ENCODE measurements around the gene CCDC88B.
A peak's percentile ranks its signal among the peaks of the same experiment; 100 is the strongest.

CCDC88B gene

GRCh38 chr11:64339754-64340408 lies at the start of gene CCDC88B:
Gene CCDC88B (plus strand): TSS chr11:64340204. CDS start chr11:64340267, 63 bp downstream.
- in situ Hi-C loops (cut with HindIII; ENCODE audit: low pct_ligation_motif_present, low pct_unique_long_range_greater_than_20kb, low sequenced_read_pairs) = no loop called here
- no peak for DNase-seq

DNA sequence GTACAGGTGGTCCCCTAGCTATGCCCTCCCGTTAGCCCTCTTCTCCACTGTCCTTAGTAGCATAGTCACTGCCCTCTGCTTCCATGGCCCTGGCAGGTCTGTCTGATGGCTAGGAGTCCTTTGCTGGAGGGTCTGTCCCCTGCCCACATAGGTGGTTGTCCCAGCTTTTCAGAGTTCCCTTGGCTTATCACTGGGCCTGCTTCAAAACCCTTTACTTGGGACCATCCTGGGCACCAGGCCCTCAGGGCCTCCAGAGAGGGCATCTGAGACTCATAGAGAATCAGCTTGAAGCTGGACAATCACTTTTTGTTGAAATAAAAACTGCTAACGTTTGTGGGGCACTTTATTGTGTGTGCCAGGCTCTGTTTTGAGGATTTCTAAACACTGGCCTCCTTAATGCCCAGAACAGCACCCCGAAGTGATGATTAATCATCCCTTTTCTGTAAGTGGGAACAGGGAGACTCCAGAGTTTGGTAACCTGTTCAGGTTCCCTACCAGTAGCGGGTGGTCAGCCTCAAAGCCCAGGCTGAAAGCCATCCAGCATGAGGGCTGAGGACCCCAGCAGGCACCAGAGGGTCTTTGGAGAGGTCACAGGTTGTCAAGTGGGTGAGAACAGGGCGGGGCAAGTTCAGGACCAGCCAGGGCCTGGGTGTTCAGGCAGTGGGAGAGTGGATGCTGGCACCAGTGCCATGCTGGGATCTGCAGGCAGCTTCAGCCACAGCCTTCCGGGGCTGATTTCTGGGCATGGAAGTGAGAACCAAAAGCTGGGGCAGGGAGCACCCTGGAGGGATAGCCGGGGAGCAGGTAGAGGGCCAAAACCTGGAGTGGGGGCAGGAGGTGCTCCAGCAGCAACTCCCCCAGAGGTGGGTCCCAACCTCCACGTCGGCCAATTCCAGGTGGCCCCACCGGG lies 49.4 kb upstream of the CCDC88B start:
- DNase-seq = no peak
- in situ Hi-C loops (cut with HindIII; ENCODE audit: low pct_ligation_motif_present, low pct_unique_long_range_greater_than_20kb, low sequenced_read_pairs) = no loop called here

DNA sequence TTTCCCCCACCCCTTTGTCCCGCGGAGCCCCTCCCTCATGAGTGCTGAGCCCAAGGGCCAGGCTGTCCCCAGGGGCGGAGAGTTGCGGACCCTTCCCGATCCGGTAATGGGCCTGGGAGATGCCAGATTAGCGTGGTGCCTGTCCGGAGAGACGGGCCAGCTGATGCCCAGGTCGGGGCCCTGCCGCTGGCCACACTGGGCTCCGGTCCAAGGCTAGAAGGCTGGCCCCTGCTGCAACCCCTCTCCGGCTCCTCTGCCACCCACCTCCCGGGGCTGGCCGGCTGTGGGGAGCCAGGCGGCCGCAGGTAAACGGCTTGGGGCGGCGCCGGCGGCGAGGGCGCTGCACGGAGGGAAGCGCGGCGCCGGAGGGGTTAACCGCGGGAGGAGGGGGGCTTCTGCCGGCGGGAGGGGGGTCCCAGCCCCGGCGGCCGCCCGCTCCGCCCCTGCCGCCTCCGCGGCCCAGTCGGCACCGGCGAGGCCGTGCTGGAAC lies 48.7 kb upstream of the CCDC88B start, which contains the start of gene KCNK4:
KCNK4 (plus strand) TSS at position 41 of the 490 bp plus-strand sequence. CDS start 1,717 bp downstream, outside the sequence.
- DNase-seq = no peak
- in situ Hi-C loops (cut with HindIII; ENCODE audit: low pct_ligation_motif_present, low pct_unique_long_range_greater_than_20kb, low sequenced_read_pairs) = no loop called here

DNA sequence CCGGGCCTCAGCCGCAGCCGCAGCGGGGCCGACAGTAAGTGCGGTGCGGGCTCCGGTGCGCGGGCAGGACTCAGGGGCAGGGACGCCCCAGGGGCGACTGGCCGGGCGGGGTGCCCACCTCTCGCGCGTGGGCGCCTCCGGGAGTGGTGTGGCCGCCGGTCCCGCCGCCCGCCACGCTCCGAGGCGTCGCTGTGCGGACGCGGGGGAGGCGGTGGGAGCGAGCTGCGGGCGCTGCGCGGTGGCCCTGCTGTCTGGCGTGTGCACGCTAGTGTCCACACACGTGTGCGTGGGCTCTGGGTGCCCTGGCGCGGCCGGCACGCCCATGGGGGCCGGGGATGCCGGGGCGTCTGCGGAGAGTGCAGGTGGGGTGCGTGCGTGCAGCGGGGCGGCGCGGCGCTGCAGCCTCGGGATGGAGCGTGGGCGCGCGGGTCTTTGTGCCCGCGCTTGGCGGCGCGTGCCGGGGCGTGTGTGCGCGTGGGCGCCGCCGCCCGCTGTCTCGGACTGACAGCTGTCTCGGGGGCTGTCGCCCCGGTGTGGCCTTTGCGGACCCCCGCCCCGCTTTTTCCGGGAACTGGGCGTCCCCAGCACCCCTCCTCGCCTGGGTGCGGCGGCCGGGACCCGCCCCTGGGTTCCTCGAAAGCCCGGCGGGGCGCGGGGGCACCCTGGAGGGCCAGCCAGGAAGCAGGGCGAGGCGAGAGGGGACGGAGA lies 48.1 kb upstream of the CCDC88B start:
- DNase-seq = no peak
- in situ Hi-C loops (cut with HindIII; ENCODE audit: low pct_ligation_motif_present, low pct_unique_long_range_greater_than_20kb, low sequenced_read_pairs) = no loop called here

DNA sequence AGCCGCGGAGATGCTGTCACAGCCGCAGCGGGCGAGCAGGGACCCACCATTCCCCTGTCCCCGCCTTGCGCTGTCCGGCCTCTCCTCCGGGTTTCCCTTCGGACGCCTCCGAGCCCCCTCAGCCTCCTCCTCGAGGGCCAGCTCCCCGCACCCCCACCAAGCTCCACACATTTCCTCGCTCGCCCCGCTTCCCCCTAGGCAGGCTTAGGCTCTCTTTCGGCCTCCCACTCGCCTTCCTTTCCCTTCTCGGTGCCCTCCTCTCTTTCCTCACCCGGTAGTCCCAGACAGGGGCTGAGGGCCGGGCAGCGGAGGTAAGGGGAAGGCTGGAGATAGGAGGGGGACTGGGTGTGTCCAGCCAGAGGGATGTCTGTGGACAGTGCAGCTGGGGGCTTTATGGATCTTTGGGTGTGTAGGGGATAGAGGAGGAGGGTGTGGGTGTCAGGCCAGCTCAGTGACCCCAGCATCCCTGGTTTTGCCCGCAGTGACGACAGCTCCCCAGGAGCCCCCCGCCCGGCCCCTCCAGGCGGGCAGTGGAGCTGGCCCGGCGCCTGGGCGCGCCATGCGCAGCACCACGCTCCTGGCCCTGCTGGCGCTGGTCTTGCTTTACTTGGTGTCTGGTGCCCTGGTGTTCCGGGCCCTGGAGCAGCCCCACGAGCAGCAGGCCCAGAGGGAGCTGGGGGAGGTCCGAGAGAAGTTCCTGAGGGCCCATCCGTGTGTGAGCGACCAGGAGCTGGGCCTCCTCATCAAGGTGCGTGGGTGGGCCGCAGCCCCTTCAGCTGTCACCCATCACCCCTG lies 47.3 kb upstream of the CCDC88B start:
- DNase-seq = no peak
- in situ Hi-C loops (cut with HindIII; ENCODE audit: low pct_ligation_motif_present, low pct_unique_long_range_greater_than_20kb, low sequenced_read_pairs) = no loop called here

DNA sequence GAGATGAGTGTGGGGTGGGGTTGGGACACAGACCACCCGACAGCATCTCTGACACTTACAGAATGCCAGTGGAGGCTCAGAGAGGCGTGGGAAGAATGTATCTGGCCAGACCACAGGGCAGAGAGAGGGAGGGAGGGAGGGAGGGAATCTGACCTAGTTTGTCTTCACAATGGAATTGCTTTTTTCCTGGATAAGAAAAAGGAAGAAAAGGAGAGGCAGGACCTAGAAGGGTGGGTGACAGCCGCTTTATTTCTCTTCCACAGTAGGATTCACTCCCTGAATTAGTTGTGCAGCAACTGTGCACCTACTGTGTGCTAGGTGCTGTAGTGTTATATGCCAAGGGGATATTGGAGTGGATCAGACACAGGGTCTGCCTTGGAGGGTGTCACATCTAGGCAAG lies 45.2 kb upstream of the CCDC88B start:
- no peak for DNase-seq
- in situ Hi-C loops (cut with HindIII; ENCODE audit: low pct_ligation_motif_present, low pct_unique_long_range_greater_than_20kb, low sequenced_read_pairs) = no loop called here

DNA sequence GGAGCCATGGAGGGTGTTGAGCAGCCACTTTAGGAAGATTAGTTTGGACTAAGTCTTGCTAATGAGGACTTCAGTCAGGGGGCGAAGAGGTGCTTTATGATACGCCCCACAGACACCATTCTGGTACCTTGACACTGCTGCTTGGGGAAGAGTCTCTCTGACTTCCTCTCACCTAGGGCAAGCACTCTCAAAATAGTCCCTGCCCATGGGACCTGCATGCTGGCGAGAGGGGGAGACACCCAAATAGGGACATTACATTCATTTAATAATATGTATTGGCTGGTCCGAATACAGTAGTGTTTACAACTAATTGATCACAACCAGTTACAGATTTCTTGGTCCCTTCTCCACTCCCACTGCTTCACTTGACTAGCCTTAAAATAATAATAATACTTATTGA lies 44.2 kb upstream of the CCDC88B start:
- in situ Hi-C loops (cut with HindIII; ENCODE audit: low pct_ligation_motif_present, low pct_unique_long_range_greater_than_20kb, low sequenced_read_pairs) = no loop called here
- no peak for DNase-seq

GRCh38 chr11:64296236-64296635 lies 43.8 kb upstream of the CCDC88B start:
- no peak for DNase-seq
- in situ Hi-C loops (cut with HindIII; ENCODE audit: low pct_ligation_motif_present, low pct_unique_long_range_greater_than_20kb, low sequenced_read_pairs) = no loop called here

- DNase-seq = no peak
- in situ Hi-C loops (cut with HindIII; ENCODE audit: low pct_ligation_motif_present, low pct_unique_long_range_greater_than_20kb, low sequenced_read_pairs) = no loop called here
Observed at GRCh38 chr11:64296830-64297698, 42.9 kb upstream of the CCDC88B start.

DNA sequence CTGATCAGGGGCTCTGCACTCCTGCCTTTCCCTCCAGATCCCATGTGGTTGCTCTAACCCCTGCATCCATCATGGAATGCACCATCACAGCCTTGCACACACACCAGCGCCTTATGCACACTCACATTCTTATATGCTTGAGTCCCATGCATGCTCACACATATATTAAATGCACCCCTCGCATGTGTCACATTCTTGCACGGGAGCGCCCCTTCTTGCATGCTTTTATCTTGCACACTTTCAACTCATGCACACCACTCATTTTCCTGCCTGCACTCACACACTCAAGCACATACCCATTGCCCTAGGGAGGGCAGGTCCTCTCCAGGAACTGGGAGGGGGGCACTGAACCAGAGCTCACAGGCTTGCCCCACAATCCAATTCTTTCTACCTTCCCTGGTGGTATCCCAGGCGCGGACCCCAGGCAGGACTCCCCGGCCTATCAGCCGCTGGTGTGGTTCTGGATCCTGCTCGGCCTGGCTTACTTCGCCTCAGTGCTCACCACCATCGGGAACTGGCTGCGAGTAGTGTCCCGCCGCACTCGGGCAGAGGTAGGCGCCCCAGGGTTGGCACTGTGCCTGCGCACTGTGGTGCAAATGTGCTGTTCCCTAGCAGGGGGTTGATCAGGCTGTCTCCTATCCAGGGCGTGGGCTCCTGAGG lies 42.2 kb upstream of the CCDC88B start:
- in situ Hi-C loops (cut with HindIII; ENCODE audit: low pct_ligation_motif_present, low pct_unique_long_range_greater_than_20kb, low sequenced_read_pairs) = no loop called here
- no peak for DNase-seq

GRCh38 chr11:64298966-64299846 lies 40.8 kb upstream of the CCDC88B start:
- in situ Hi-C loops (cut with HindIII; ENCODE audit: low pct_ligation_motif_present, low pct_unique_long_range_greater_than_20kb, low sequenced_read_pairs) = no loop called here

GRCh38 chr11:64299847-64300648 lies 40.0 kb upstream of the CCDC88B start, which contains the start of gene CATSPERZ:
Gene CATSPERZ (plus strand): TSS chr11:64300358. CDS start chr11:64300411, 53 bp downstream.
- in situ Hi-C loops (cut with HindIII; ENCODE audit: low pct_ligation_motif_present, low pct_unique_long_range_greater_than_20kb, low sequenced_read_pairs) = no loop called here

More at GRCh38 chr11:64298966-64299846, 40.8 kb upstream of the CCDC88B start:
- DNase-seq = peak; percentile 9

DNA sequence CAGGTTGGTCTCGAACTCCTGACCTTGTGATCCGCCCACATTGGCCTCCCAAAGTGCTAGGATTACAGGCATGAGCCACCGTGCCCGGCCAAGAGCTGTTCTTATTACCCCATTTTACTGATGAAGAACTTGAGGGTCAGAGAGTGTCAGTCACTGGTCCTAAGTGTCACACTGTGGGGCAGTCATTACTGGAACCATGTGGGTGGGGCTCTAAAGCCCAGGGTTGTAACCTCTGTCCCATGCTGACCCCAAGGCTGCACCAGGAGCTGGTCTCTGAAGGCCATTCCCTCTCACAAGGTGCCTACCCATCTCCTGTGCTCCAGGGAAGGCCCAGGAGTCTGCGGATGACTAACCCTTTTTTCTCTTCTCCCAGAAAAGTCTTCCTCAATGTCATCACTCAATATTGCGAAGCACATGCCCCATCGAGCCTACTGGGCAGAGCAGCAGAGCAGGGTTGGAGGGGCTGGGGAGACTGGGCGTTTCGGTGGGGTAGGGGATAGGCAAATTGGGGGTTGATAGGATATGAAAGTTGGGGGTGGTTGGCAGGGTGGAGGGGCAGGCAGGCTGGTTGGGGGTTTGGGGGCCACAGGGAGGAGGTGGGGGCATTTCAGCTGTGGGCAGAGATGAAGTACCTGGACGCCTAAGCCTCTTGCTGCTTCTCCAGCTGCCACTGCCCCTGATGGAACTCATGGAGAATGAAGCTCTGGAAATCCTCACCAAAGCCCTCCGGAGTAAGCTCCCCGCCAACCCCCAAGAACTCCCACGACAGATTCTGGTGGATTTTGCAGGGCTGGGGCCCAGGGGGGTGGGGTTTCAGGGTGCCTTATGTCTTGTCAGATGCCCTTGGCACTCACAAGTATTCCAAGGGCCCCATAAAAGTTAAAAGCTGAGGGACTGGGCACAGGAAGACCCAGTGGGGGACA lies 36.6 kb upstream of the CCDC88B start:
- DNase-seq = no peak
- in situ Hi-C loops (cut with HindIII; ENCODE audit: low pct_ligation_motif_present, low pct_unique_long_range_greater_than_20kb, low sequenced_read_pairs) = no loop called here

More at GRCh38 chr11:64299847-64300648, 40.0 kb upstream of the CCDC88B start, which contains the start of gene CATSPERZ:
- no peak for DNase-seq

- DNase-seq = no peak
Observed at GRCh38 chr11:64304032-64304315, 36.0 kb upstream of the CCDC88B start.

More at GRCh38 chr11:64304032-64304315, 36.0 kb upstream of the CCDC88B start:
- in situ Hi-C loops (cut with HindIII; ENCODE audit: low pct_ligation_motif_present, low pct_unique_long_range_greater_than_20kb, low sequenced_read_pairs) = no loop called here
